ENCODE data around the gene SLC24A3. TPM values are rescaled to one million over a fixed set of nuclear protein-coding genes. Genes with fewer than 3 reads are reported as not detected.

SLC24A3 gene
- total RNA-seq, 1 donor from 2014 or later: 0.21 TPM

GRCh38 chr20:19588732-19589131, 376.3 kb downstream of the SLC24A3 start:
- no peaks in the 10 kb centered on the region for H3F3A ChIP-seq (ENCODE audit: low read depth)
- no peaks in the 10 kb centered on the region for H4K20me1 ChIP-seq (ENCODE audit: low read depth)
- H3K36me3 ChIP-seq: no peaks in the 10 kb centered on the region
- peaks cover 3% of the 10 kb centered on the region for H3K4me1 Mint-ChIP-seq
- no peak overlapping the region for H3K4me3 Mint-ChIP-seq
- H2AFZ ChIP-seq (replicated peaks): no peak overlapping the region
- no peak for DNase-seq (ENCODE audit: low spot score)
- no peak overlapping the region for H3K27ac Mint-ChIP-seq
- H3K4me2 ChIP-seq: no peak overlapping the region
- H3K4me3 ChIP-seq: no peak overlapping the region
- H3K36me3 Mint-ChIP-seq: no peaks in the 10 kb centered on the region
- H3K4me1 ChIP-seq: no peaks in the 10 kb centered on the region
- no peaks in the 10 kb centered on the region for H3K9me3 Mint-ChIP-seq
- H3K27ac ChIP-seq: no peak overlapping the region
- H3K9me3 ChIP-seq (ENCODE audit: low read depth): no peaks in the 10 kb centered on the region
- H3K27me3 Mint-ChIP-seq (ENCODE audit: insufficient read depth, low read depth): peaks cover 4% of the 10 kb centered on the region
- no peak overlapping the region for H3K9ac ChIP-seq
- no peaks in the 10 kb centered on the region for H3K79me2 ChIP-seq (ENCODE audit: low read depth)
- TF ChIP-seq EZH2 (IDR thresholded peaks at IDR 0.05) (no peak), CTCF (IDR thresholded peaks at IDR 0.05) (no peak), EZH2phosphoT487 (IDR thresholded peaks at IDR 0.05) (no peak)
- no peaks in the 10 kb centered on the region for H3K27me3 ChIP-seq

- H3K4me1 Mint-ChIP-seq: no peaks in the 10 kb centered on the region
- H3K4me3 Mint-ChIP-seq: no peak overlapping the region
- no peaks in the 10 kb centered on the region for H3K36me3 Mint-ChIP-seq
- H3K9ac ChIP-seq: no peak overlapping the region
- no peak for TF ChIP-seq EZH2phosphoT487 (IDR thresholded peaks at IDR 0.05)
- TF ChIP-seq EZH2 (IDR thresholded peaks at IDR 0.05): no peak
- no peak for TF ChIP-seq CTCF (IDR thresholded peaks at IDR 0.05)
- peaks cover 4% of the 10 kb centered on the region for H3K27me3 Mint-ChIP-seq (ENCODE audit: insufficient read depth, low read depth)
- H3K79me2 ChIP-seq (ENCODE audit: low read depth): no peaks in the 10 kb centered on the region
- H3K4me1 ChIP-seq: no peaks in the 10 kb centered on the region
- H3K9me3 ChIP-seq (ENCODE audit: low read depth): no peaks in the 10 kb centered on the region
- no peaks in the 10 kb centered on the region for H3K9me3 Mint-ChIP-seq
- H3K27me3 ChIP-seq: no peaks in the 10 kb centered on the region
- H3K36me3 ChIP-seq: no peaks in the 10 kb centered on the region
- no peak overlapping the region for H3K27ac ChIP-seq
- no peak for DNase-seq (ENCODE audit: low spot score)
- H3F3A ChIP-seq (ENCODE audit: low read depth): no peaks in the 10 kb centered on the region
- no peak overlapping the region for H2AFZ ChIP-seq (replicated peaks)
- no peak overlapping the region for H3K4me2 ChIP-seq
- H3K27ac Mint-ChIP-seq: no peak overlapping the region
- H3K4me3 ChIP-seq: no peak overlapping the region
- no peaks in the 10 kb centered on the region for H4K20me1 ChIP-seq (ENCODE audit: low read depth)
Observed at GRCh38 chr20:19589787-19590362, 377.4 kb downstream of the SLC24A3 start.

GRCh38 chr20:19590382-19590781, 377.9 kb downstream of the SLC24A3 start:
- no peak for DNase-seq (ENCODE audit: low spot score)
- Histone ChIP-seq H2AFZ (replicated peaks) (no peak overlapping the region), H3K4me3 (no peak overlapping the region), H3K9ac (no peak overlapping the region), H3K4me2 (no peak overlapping the region), H3K4me1 (no peaks in the 10 kb centered on the region), H3K27ac (no peak overlapping the region), H4K20me1 (ENCODE audit: low read depth) (no peaks in the 10 kb centered on the region), H3K27me3 (no peaks in the 10 kb centered on the region), H3K79me2 (ENCODE audit: low read depth) (no peaks in the 10 kb centered on the region), H3K36me3 (no peaks in the 10 kb centered on the region), H3F3A (ENCODE audit: low read depth) (no peaks in the 10 kb centered on the region), H3K9me3 (ENCODE audit: low read depth) (no peaks in the 10 kb centered on the region)
- Mint-ChIP-seq H3K27ac (no peak overlapping the region), H3K27me3 (ENCODE audit: insufficient read depth, low read depth) (peaks cover 4% of the 10 kb centered on the region), H3K4me1 (no peaks in the 10 kb centered on the region), H3K4me3 (no peak overlapping the region), H3K9me3 (no peaks in the 10 kb centered on the region), H3K36me3 (no peaks in the 10 kb centered on the region)
- TF ChIP-seq EZH2phosphoT487 (IDR thresholded peaks at IDR 0.05): no peak
- TF ChIP-seq CTCF (IDR thresholded peaks at IDR 0.05): no peak
- TF ChIP-seq EZH2 (IDR thresholded peaks at IDR 0.05): no peak
